ENCODE data around the gene CLEC4F. TPM values are rescaled to one million over a fixed set of nuclear protein-coding genes. Genes with fewer than 3 reads are reported as not detected.

The CLEC4F gene
- total and polyA plus RNA-seq, 2 donors (not counting 3 experiments of a cell fraction or from before 2014, with no cell fraction given): not detected

DNA sequence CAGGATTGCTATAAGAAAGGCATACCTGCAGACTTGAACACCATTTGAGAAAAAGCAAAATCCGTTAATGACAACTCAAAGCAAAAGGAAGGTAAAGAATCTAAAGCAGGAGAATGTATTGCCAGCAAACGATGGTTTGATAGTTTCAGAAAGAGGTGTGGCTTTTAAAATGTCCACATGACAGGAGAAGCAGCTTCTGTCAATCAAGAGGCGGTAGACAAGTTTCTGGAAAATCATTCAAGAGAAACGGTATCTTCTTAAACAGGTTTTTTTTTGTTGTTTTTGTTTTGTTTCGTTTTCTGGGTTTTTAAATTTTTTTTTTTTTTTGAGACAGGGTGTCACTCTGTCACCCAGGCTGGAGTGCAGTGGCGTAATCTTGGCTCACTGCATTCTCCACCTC is 13.8 kb downstream of the CLEC4F start:
- Histone ChIP-seq H3K9me3 (replicated peaks; ENCODE audit: control insufficient read depth, insufficient read depth, low read length) (no peaks in the 10 kb centered on the region), H3K27me3 (ENCODE audit: control insufficient read depth in 2 of 2, insufficient read depth in 2 of 2, low read length in 2 of 2) (peaks cover 6 to 11% of the 10 kb centered on the region in 2 experiments), H3K4me3 (replicated peaks in 1 of 3; ENCODE audit: insufficient read depth in 1 of 3, low read depth in 1 of 3, low read length in 3 of 3) (no peak overlapping the region), H3K4me1 (ENCODE audit: control insufficient read depth, extremely low read depth, insufficient read depth, low read length) (no peaks in the 10 kb centered on the region), H4K20me1 (replicated peaks; ENCODE audit: control insufficient read depth, extremely low read depth, insufficient read depth, low read length) (no peaks in the 10 kb centered on the region), H3K4me2 (ENCODE audit: insufficient read depth, low read length) (no peak overlapping the region), H3K9ac (replicated peaks; ENCODE audit: extremely low read depth, insufficient read depth, low read length) (no peak overlapping the region), H3K79me2 (ENCODE audit: control insufficient read depth, insufficient read depth, low read length) (no peaks in the 10 kb centered on the region), H3K36me3 (ENCODE audit: control insufficient read depth in 2 of 2, extremely low read depth in 1 of 2, insufficient read depth in 2 of 2, low read length in 2 of 2) (no peaks in the 10 kb centered on the region), H3K27ac (ENCODE audit: insufficient read depth, low read depth, low read length) (no peak overlapping the region), H2AFZ (ENCODE audit: low read depth, low read length) (no peak overlapping the region), H3K9me1 (replicated peaks; ENCODE audit: control insufficient read depth, extremely low read depth, insufficient read depth, low read length) (no peaks in the 10 kb centered on the region)
- dilution Hi-C loops (cut with MboI; ENCODE audit: extremely low pct_ligation_motif_present, low sequenced_read_pairs) (no loop called here), intact Hi-C loops (cut with micrococcal nuclease) (no loop called here)
- TF ChIP-seq FOS (IDR thresholded peaks at IDR 0.05; ENCODE audit: borderline replicate concordance, insufficient read depth, low read length) (no peak), MYC (IDR thresholded peaks at IDR 0.05; ENCODE audit: low read depth, low read length) (no peak), POLR2AphosphoS5 (IDR thresholded peaks at IDR 0.05; ENCODE audit: insufficient read depth, low read depth, low read length) (no peak), GATA2 (IDR thresholded peaks at IDR 0.05; ENCODE audit: insufficient read depth, insufficient read length, low read depth, low read length) (no peak), JUN (IDR thresholded peaks at IDR 0.05; ENCODE audit: borderline replicate concordance, insufficient read depth, insufficient read length, low read depth) (no peak), POLR2A (IDR thresholded peaks at IDR 0.05; ENCODE audit: low read depth, low read length) (no peak), EZH2 (IDR thresholded peaks at IDR 0.05; ENCODE audit: borderline replicate concordance, low read depth, low read length, severe bottlenecking) (no peak)
- TF ChIP-seq, protein P1, sequence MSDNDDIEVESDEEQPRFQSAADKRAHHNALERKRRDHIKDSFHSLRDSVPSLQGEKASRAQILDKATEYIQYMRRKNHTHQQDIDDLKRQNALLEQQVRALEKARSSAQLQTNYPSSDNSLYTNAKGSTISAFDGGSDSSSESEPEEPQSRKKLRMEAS (IDR thresholded peaks at IDR 0.05; ENCODE audit: insufficient read depth, insufficient read length): no peak
- TF ChIP-seq, protein P2, sequence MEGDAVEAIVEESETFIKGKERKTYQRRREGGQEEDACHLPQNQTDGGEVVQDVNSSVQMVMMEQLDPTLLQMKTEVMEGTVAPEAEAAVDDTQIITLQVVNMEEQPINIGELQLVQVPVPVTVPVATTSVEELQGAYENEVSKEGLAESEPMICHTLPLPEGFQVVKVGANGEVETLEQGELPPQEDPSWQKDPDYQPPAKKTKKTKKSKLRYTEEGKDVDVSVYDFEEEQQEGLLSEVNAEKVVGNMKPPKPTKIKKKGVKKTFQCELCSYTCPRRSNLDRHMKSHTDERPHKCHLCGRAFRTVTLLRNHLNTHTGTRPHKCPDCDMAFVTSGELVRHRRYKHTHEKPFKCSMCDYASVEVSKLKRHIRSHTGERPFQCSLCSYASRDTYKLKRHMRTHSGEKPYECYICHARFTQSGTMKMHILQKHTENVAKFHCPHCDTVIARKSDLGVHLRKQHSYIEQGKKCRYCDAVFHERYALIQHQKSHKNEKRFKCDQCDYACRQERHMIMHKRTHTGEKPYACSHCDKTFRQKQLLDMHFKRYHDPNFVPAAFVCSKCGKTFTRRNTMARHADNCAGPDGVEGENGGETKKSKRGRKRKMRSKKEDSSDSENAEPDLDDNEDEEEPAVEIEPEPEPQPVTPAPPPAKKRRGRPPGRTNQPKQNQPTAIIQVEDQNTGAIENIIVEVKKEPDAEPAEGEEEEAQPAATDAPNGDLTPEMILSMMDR (IDR thresholded peaks at IDR 0.05; ENCODE audit: extremely low read depth in 1 of 2, insufficient read depth in 1 of 2, low read depth in 1 of 2, low read length in 2 of 2): no peak
- ChIA-PET POLR2A (no interaction called here), CTCF (no interaction called here)
- no TSS peak for BruUV-seq (replicated peaks)
- DNase-seq (ENCODE audit: low read depth, low spot score) (no peak), FAIRE-seq (no peak)
